Sciatic nerve (tissue), 2 donors: Measurements from ENCODE around the gene LARGE1. TPM values are rescaled to one million over a fixed set of nuclear protein-coding genes. Genes with fewer than 3 reads are reported as not detected.
A peak's percentile ranks its signal among the peaks of the same experiment; 100 is the strongest.
"Not testable (repeated sequence)": the region's sequence is repeated elsewhere in the genome, so short reads cannot be mapped to it uniquely, and the experiment has no call there.

Experiments
- ATAC-seq: fragments of 200-7000 bp; cut with Tn5 transposase; one replicate; pipeline ENCODE4 v1.9.1; 2020; ENCODE audit warnings: mild to moderate bottlenecking, moderate library complexity
- DNase-seq: peaks from one replicate; pipeline ENCODE4 v3.0.0-alpha.2; 2020; ENCODE audit warnings: low spot score
- intact Hi-C: fragments of 100-400 bp; cut with DNase I; formaldehyde crosslinking; loops from one replicate; pipeline ENCODE4 v1.14.2; 2022
- total RNA-seq: library from RNA; stranded (reverse); fragmentation: NEBNext Ultra II Directional; extraction: Animal tissue kit (Norgen Biotek cat#: 25700); gene quantifications from one replicate; pipeline ENCODE4 v1.2.1, GENCODE V29; 2021
- donor health status: DM: no; HTN: no; CAD: no.
- donor health status: DM: no; HTN: no; CAD: no.

LARGE1 gene
- total RNA-seq, 1 donor from 2014 or later, result 39.4 TPM

- no peak for ATAC-seq
- intact Hi-C loops, result no loop called here
- no peak for DNase-seq
Observed at GRCh38 chr22:33461698-33462434, 458.4 kb downstream of the LARGE1 start.

DNA sequence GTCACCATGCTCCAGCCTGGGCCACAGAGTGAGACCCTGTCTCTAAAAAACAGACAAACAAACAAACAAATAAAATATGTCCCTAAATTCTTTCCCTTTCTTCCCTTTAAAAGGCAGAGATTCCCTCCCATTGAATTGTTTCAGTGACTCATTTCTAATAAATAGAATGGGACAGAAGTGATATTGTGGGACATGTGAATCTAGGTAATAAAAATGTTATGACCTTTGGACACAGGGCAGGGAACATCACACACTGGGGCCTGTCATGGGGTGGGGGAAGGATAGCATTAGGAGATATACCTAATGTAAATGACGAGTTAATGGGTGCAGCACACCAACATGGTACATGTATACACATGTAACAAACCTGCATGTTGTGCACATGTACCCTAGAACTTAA is 459.0 kb downstream of the LARGE1 start:
- DNase-seq, intact Hi-C loops, ATAC-seq: not testable (repeated sequence)

DNA sequence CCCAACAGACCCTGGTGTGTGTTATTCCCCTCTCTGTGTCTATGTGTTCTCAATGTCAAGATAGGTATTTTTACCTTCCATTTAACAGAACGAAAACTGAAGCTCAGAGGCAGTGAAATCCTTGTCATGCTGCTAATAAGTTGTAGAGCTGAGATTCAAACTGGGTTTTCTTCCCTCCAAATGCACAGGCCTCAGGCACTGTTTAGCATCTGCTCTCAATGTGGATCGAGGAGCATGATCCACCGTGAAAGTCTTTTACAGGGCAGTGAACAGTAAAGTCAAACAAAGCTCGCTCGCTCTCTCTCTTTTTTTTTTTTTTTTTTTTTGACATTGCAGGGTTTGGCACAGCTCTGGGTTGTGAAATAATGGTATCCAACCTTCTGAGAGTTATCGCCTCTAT is 461.1 kb downstream of the LARGE1 start:
- ATAC-seq (no peak), DNase-seq (no peak)
- intact Hi-C loops, result no loop called here

- ATAC-seq, result no peak
- no peak for DNase-seq
- intact Hi-C loops, result no loop called here
Observed at GRCh38 chr22:33456511-33456910, 463.8 kb downstream of the LARGE1 start.

GRCh38 chr22:33455036-33455435 is 465.2 kb downstream of the LARGE1 start:
- intact Hi-C loops, result no loop called here
- no peak for ATAC-seq

GRCh38 chr22:33451866-33452469 is 468.3 kb downstream of the LARGE1 start:
- ATAC-seq (no peak), DNase-seq (no peak)

More at GRCh38 chr22:33455036-33455435, 465.2 kb downstream of the LARGE1 start:
- no peak for DNase-seq

GRCh38 chr22:33450756-33451155 is 469.5 kb downstream of the LARGE1 start:
- DNase-seq (no peak), ATAC-seq (no peak)
- intact Hi-C loops, result no loop called here

More at GRCh38 chr22:33451866-33452469, 468.3 kb downstream of the LARGE1 start:
- intact Hi-C loops, result no loop called here

DNA sequence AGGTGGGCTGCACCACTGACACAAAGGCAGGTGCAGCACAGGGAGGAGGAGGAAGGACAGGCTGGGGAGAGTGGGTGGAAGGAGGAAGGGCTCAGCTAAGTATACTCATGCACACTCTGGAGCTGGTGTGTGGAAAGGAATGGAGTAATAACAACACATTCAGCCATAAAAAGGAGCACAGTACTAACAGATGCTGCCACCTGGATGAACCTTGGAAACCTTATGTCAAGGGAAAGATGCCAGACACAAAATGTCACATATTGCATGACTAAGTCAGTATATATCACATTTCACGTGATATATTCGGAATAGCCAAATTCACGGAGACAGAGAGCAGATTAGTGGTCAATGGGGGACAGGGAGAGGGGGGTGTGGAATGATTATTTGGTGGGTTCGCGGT is 472.5 kb downstream of the LARGE1 start:
- DNase-seq (no peak), ATAC-seq (no peak)
- intact Hi-C loops, result no loop called here

DNA sequence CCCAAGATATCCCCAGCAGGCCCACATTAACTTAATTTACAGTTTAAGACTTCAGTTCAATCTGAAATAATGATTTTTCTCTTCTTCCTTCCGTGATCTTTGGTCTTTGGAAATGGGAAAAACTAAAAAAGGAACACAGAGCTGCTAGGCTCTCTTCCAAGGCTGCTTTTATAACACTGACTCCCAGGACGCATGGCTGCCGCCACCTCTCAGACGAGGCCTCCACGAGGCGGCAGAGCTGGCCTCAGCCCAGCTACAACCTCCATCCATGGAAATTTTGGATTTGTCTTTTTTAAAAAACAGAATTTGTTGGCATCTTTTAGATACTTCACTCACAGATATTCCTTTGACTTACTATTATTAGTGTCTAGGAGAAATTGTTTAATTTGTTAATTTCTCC is 476.6 kb downstream of the LARGE1 start:
- intact Hi-C loops, result no loop called here
- no peak for ATAC-seq

GRCh38 chr22:33440756-33441155 is 479.5 kb downstream of the LARGE1 start:
- intact Hi-C loops, result no loop called here
- no peak for DNase-seq
- ATAC-seq, result peak; percentile 84

More for the DNA sequence above, 476.6 kb downstream of the LARGE1 start:
- no peak for DNase-seq

DNA sequence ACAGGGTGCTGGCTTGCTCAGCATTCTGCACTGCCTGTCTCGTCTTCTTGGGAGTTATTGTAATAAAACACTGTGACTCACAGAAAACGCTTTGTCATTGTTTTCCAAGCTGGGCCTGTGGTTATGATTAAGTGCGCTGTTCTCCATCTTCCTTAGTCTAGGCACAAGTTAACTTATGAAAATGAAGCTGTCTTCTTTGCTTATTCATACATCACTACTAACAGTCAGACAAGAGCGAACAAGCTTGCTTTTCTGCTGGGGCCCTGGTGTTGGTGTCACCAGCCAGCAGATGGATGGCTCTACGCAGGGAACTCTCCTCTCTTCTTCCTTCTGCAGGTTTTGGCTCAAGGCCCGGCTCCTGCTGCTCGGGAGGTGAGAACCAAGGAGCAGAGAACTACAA is 482.0 kb downstream of the LARGE1 start:
- intact Hi-C loops, result no loop called here
- ATAC-seq (no peak), DNase-seq (no peak)

- DNase-seq (no peak), ATAC-seq (no peak)
- intact Hi-C loops, result no loop called here
Observed at GRCh38 chr22:33431300-33431699, 489.0 kb downstream of the LARGE1 start.

GRCh38 chr22:33429281-33429680 is 491.0 kb downstream of the LARGE1 start:
- intact Hi-C loops, result no loop called here
- DNase-seq, result no peak

DNA sequence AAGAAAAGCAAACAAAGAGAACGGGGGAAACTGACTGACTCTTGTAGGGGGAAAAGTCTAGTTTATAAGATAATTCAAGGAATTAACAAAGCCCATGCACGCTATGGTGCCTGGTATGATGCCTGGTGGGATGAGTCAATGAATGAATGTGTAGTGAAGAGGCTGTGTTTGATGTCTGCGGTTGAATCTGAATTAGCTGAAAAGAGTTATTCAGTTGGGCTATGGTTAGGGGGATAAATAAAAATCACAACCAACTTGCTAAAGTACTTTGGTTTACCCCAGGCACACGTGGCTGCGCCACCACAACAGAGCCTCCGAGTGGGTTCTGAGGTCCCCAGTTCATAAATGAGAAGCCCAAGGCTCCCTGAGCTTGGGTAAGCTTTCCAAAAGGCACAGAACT is 492.8 kb downstream of the LARGE1 start:
- ATAC-seq, result no peak
- DNase-seq, result no peak
- intact Hi-C loops, result no loop called here

More at GRCh38 chr22:33429281-33429680, 491.0 kb downstream of the LARGE1 start:
- ATAC-seq, result no peak

- DNase-seq, result no peak
Observed at GRCh38 chr22:33426451-33426850, 493.8 kb downstream of the LARGE1 start.

GRCh38 chr22:33421859-33422258 is 498.4 kb downstream of the LARGE1 start:
- ATAC-seq (no peak), DNase-seq (no peak)
- intact Hi-C loops, result no loop called here

More at GRCh38 chr22:33426451-33426850, 493.8 kb downstream of the LARGE1 start:
- intact Hi-C loops, result no loop called here
- no peak for ATAC-seq

- ATAC-seq (no peak), DNase-seq (no peak)
- intact Hi-C loops, result no loop called here
Observed at GRCh38 chr22:33418484-33418883, 501.8 kb downstream of the LARGE1 start.

- DNase-seq (no peak), ATAC-seq (no peak)
- intact Hi-C loops, result no loop called here
Observed at GRCh38 chr22:33415401-33415800, 504.9 kb downstream of the LARGE1 start.

DNA sequence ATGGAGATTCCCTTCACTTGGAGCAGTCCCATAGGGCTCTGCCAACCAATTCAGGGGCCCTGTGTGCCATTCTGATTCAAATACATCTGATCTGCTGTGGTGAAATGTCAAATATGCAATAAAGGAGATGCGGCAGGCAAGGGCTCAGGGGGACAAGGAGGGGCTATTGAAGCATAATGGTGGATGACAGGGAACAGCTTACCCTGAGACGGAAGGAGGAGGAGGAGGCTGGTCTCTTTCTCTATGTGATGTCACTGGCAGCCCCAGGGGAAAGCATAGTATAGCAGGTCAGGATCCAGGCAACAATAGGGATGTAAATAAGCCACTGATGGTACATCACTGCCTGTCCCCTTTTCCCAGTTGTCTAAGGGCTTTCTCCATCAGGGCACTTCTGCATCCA is 511.2 kb downstream of the LARGE1 start:
- intact Hi-C loops, result no loop called here
- no peak for ATAC-seq
- DNase-seq, result no peak

DNA sequence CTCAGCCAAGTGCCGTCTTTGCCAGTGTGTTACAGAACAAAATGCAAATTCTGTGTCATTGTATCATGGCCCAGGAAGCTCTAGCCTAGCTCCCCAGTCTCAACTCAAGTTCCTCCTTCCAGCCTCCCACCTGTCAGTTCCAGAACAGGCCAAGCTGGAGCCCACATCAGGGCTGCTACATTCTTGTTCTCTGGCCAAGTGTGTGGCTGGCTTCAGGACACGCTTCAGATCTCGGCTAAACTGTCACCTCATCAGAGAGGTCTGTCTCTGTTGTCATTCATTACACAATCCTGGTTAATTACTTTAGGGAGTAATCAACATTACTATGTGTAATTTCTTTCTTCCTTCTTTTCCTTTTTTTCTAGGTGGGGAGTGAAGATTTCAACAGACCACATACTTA is 515.1 kb downstream of the LARGE1 start:
- intact Hi-C loops, result no loop called here
- ATAC-seq, result no peak
- no peak for DNase-seq

DNA sequence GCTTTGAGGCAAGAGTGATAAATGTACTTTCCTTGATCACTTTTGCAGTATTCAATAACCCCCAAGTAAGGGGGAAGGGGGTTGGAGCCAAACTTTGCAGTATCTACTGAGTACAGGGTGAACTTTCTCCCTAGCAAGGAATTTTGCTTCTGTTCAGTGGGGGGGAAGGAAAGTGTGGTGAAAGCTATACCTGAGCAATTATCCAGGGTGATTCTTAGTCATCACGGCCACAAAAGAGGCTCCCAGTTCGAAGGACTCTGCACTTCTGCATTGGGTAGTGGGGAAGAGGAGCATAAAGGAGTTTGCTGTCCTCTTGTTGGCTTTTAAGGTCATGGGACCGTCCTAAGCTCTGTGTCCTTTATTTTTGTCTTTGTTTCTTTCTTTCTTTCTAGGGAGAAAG is 515.6 kb downstream of the LARGE1 start:
- intact Hi-C loops, result no loop called here
- ATAC-seq (no peak), DNase-seq (no peak)
